K562 (cell line): Measurements from ENCODE around the gene PCDHA3. TPM values are rescaled to one million over a fixed set of nuclear protein-coding genes. Genes with fewer than 3 reads are reported as not detected.

Source experiments
- ATAC-seq: fragments of 200-7000 bp; cut with Tn5 transposase; 3 replicates; pipeline ENCODE4 v1.9.1; 2020; ENCODE audit warnings: moderate library complexity
- BruUV-seq: library from RNA; stranded (reverse); fragments of 400-500 nt; replicated peaks from 2 replicates; lab custom pipeline; 2021; lab: Mats Ljungman, UMichigan
- CTCF ChIA-PET: fragments of 300-600 bp; formaldehyde crosslinking; extraction: SDS; loops from one replicate; lab custom pipeline; 2021; ENCODE audit warnings: low intra/inter-chr PET ratio; lab: Yijun Ruan, JAX
- POLR2A ChIA-PET: fragments of 300-600, 350-650 bp; sonication (Branson Sonifier 250); formaldehyde crosslinking; extraction: SDS; loops from one replicate; lab custom pipeline; 2021; ENCODE audit warnings: antibody characterized with exemption, inconsistent platforms; lab: Yijun Ruan, JAX
- DNase-seq, 4 experiments: peaks; one replicate each; pipeline versions ENCODE4 v3.0.0 to v3.0.0-alpha.2; 2011 to 2018; ENCODE audit warnings: low spot score in 3 of 4, mixed read lengths in 3 of 4; ENCODE audit errors: extremely low read depth in 1 of 4
- FAIRE-seq: peaks from 2 replicates; lab custom pipeline; 2011; peaks lifted over from hg19 to GRCh38; lab: Jason Lieb, UNC
- H2AFZ ChIP-seq: 2 replicates; pipeline ENCODE4 v1.6.0; 2011; ENCODE audit warnings: low read depth, low read length, control low read depth, inconsistent platforms
- H3K27ac ChIP-seq: fragments of 200-600 bp; 3 replicates; pipeline ENCODE4 v1.8.0; 2011; ENCODE audit warnings: low read depth, mild to moderate bottlenecking, control low read depth, inconsistent platforms, low read length, moderate library complexity, mixed read lengths; ENCODE audit errors: extremely low read depth
- H3K27me3 ChIP-seq, 2 experiments: fragments of 300-600 bp in 1 of 2; 2 replicates in 1 of 2; 3 replicates in 1 of 2; pipeline versions ENCODE4 v1.6.0 to v1.8.0; 2011; ENCODE audit warnings: inconsistent platforms in 2 of 2, low read length in 2 of 2, mild to moderate bottlenecking in 1 of 2, mixed read lengths in 1 of 2, moderate library complexity in 1 of 2; ENCODE audit not compliant: control insufficient read depth in 2 of 2, insufficient read depth in 2 of 2
- H3K36me3 ChIP-seq: fragments of 300-600 bp; 3 replicates; pipeline ENCODE4 v1.8.0; 2011; ENCODE audit warnings: mild to moderate bottlenecking, low read length, inconsistent platforms; ENCODE audit not compliant: control insufficient read depth, insufficient read depth
- H3K4me1 ChIP-seq, 2 experiments: fragments of 200-600 bp in 1 of 2; replicated peaks in 1 of 2; 2 replicates in 1 of 2; 3 replicates in 1 of 2; pipeline versions ENCODE4 v1.5.1 to v1.8.0; 2011; ENCODE audit warnings: inconsistent platforms in 2 of 2, low read length in 2 of 2, mild to moderate bottlenecking in 1 of 2, mixed read lengths in 1 of 2, moderate library complexity in 1 of 2; ENCODE audit not compliant: control insufficient read depth in 2 of 2, insufficient read depth in 2 of 2
- H3K4me2 ChIP-seq: 2 replicates; pipeline ENCODE4 v1.6.1; 2011; ENCODE audit warnings: low read length, control low read depth, inconsistent platforms, mixed read lengths; ENCODE audit not compliant: insufficient read depth
- H3K4me3 ChIP-seq: fragments of 200-600 bp; sonication (generic), shearing (Covaris generic); 2 replicates; pipeline ENCODE4 v1.5.1; 2016; ENCODE audit warnings: control low read depth, inconsistent platforms
- H3K79me2 ChIP-seq: fragments of 200-600 bp; 3 replicates; pipeline ENCODE4 v1.8.0; 2011; ENCODE audit warnings: low read length, inconsistent platforms; ENCODE audit not compliant: control insufficient read depth, insufficient read depth
- H3K9ac ChIP-seq, 2 experiments: 2 replicates each; pipeline versions ENCODE4 v1.6.0 to v1.6.1; 2011; ENCODE audit warnings: low read depth in 2 of 2, low read length in 2 of 2, control low read depth in 1 of 2, inconsistent platforms in 1 of 2, mild to moderate bottlenecking in 1 of 2, mixed read lengths in 1 of 2; ENCODE audit not compliant: insufficient read depth in 1 of 2
- H3K9me1 ChIP-seq: one replicate; pipeline ENCODE4 v1.6.0; 2011; ENCODE audit warnings: inconsistent platforms, mild to moderate bottlenecking, low read length, moderate library complexity; ENCODE audit not compliant: control insufficient read depth, insufficient read depth
- H3K9me3 ChIP-seq: replicated peaks from 2 replicates; pipeline ENCODE4 v1.5.1; 2011; ENCODE audit warnings: low read depth, low read length, inconsistent platforms; ENCODE audit not compliant: control insufficient read depth, insufficient read depth
- H4K20me1 ChIP-seq: replicated peaks from 2 replicates; pipeline ENCODE4 v1.6.1; 2011; ENCODE audit warnings: low read length, inconsistent platforms, mixed read lengths; ENCODE audit not compliant: control insufficient read depth, insufficient read depth
- CHD2 ChIP-seq: IDR thresholded peaks from 2 replicates; pipeline ENCODE4 v1.6.1; 2011; ENCODE audit warnings: low read depth, low read length
- NONO ChIP-seq, 2 experiments: fragments of 200-400 bp in 1 of 2; fragments of 450-650 bp in 1 of 2; formaldehyde crosslinking in 1 of 2; IDR thresholded peaks; 2 replicates each; pipeline ENCODE4 v1.6.1; 2017; ENCODE audit warnings: low read depth in 2 of 2, mild to moderate bottlenecking in 2 of 2, moderate library complexity in 2 of 2, low read length in 1 of 2
- ZNF174 ChIP-seq: fragments of 250-450 bp; sonication (Bioruptor Pico); IDR thresholded peaks from 2 replicates; pipeline ENCODE4 v1.4.0; 2020; ENCODE audit warnings: mild to moderate bottlenecking
- WGBS: fragments of 100-300 bp; shearing (Covaris generic); methylation state at CpG from one replicate; pipeline ENCODE4 v1.1.6; 2016; ENCODE audit warnings: low coverage, mixed read lengths; ENCODE audit not compliant: insufficient coverage; ENCODE audit errors: missing lambda C conversion rate; 5-methylcytosine and 5-hydroxymethylcytosine counted together
- in situ Hi-C: fragments of 300-500 bp; cut with MboI; formaldehyde crosslinking; loops from 4 replicates; pipeline ENCODE4 v1.15.0; 2018; ENCODE audit warnings: inconsistent platforms, mixed read lengths
- intact Hi-C: fragments of 100-400 bp; cut with micrococcal nuclease; formaldehyde crosslinking; loops from 2 replicates; pipeline ENCODE4 v1.14.2; 2022
- polyA plus RNA-seq, 8 experiments: library from polyadenylated mRNA; depleted of rRNA in 4 of 8; stranded (reverse) in 5 of 8; unstranded in 3 of 8; fragments of >200 nt; fragmentation: Nextera tagmentation in 2 of 8; fragmentation: Illumina TruSeq in 1 of 8; extraction: Ambion mirVana in 2 of 8; extraction: Trizol in 1 of 8; gene quantifications; 2 replicates each; pipeline versions ENCODE4 v1.2.1 to v1.2.3, GENCODE V29; 2011 to 2014; ENCODE audit warnings: inconsistent platforms in 1 of 8, missing spikeins in 1 of 8
- total RNA-seq, 7 experiments: library from RNA; depleted of rRNA in 6 of 7; stranded (reverse); fragments of >200 nt in 6 of 7; fragmentation: Illumina TruSeq in 2 of 7; extraction: Trizol in 2 of 7; gene quantifications; 2 replicates each; pipeline versions ENCODE4 v1.2.1 to v1.2.3, GENCODE V29; 2011 to 2021; ENCODE audit warnings: low replicate concordance in 1 of 7
- TF ChIP-seq, protein P1 (sequence below): fragments of 450-650 bp; IDR thresholded peaks from 2 replicates; pipeline ENCODE4 v1.6.1; 2017; ENCODE audit warnings: antibody characterized with exemption, mild to moderate bottlenecking
- TF ChIP-seq, protein P2 (sequence below): fragments of 450-650 bp; formaldehyde crosslinking; IDR thresholded peaks from 2 replicates; pipeline ENCODE4 v1.4.0; 2020; ENCODE audit warnings: mild to moderate bottlenecking, moderate library complexity

Gene PCDHA3
- total and polyA plus RNA-seq, 9 of the 15 experiments (the other 6 are each of a cell fraction or from before 2014, with no cell fraction given): not detected

DNA sequence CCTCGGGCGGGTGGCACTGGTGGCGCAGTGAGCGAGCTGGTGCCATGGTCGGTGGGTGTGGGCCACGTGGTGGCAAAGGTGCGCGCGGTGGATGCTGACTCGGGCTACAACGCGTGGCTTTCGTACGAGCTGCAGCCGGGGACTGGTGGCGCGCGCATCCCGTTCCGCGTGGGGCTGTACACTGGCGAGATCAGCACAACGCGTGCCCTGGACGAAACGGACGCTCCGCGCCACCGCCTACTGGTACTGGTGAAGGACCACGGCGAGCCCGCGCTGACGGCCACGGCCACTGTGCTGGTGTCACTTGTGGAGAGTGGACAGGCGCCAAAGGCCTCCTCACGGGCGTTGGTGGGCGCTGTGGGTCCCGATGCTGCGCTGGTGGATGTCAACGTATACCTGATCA is 8.0 kb downstream of the PCDHA3 start:
- Histone ChIP-seq H3K27ac (no peak overlapping the region), H3K27me3 (no peaks in the 10 kb centered on the region), H3K4me3 (no peak overlapping the region), H3K4me1 (peaks cover 0 to 5% of the 10 kb centered on the region in 2 experiments; a peak in 2 of 5 replicates), H3K9me3 (no peaks in the 10 kb centered on the region; the same call in 1 of the 2 replicates), H3K36me3 (no peaks in the 10 kb centered on the region), H3K9me1 (no peaks in the 10 kb centered on the region), H3K9ac (no peak overlapping the region), H4K20me1 (no peaks in the 10 kb centered on the region), H3K4me2 (no peak overlapping the region), H3K79me2 (no peaks in the 10 kb centered on the region), H2AFZ (no peak overlapping the region)
- ATAC-seq (no peak), FAIRE-seq (no peak), DNase-seq (no peak)
- POLR2A ChIA-PET: no interaction called here
- 39% methylated on average over 32 of the region's 43 CpGs for WGBS
- intact Hi-C loops: no loop called here
- TF ChIP-seq, protein P1, sequence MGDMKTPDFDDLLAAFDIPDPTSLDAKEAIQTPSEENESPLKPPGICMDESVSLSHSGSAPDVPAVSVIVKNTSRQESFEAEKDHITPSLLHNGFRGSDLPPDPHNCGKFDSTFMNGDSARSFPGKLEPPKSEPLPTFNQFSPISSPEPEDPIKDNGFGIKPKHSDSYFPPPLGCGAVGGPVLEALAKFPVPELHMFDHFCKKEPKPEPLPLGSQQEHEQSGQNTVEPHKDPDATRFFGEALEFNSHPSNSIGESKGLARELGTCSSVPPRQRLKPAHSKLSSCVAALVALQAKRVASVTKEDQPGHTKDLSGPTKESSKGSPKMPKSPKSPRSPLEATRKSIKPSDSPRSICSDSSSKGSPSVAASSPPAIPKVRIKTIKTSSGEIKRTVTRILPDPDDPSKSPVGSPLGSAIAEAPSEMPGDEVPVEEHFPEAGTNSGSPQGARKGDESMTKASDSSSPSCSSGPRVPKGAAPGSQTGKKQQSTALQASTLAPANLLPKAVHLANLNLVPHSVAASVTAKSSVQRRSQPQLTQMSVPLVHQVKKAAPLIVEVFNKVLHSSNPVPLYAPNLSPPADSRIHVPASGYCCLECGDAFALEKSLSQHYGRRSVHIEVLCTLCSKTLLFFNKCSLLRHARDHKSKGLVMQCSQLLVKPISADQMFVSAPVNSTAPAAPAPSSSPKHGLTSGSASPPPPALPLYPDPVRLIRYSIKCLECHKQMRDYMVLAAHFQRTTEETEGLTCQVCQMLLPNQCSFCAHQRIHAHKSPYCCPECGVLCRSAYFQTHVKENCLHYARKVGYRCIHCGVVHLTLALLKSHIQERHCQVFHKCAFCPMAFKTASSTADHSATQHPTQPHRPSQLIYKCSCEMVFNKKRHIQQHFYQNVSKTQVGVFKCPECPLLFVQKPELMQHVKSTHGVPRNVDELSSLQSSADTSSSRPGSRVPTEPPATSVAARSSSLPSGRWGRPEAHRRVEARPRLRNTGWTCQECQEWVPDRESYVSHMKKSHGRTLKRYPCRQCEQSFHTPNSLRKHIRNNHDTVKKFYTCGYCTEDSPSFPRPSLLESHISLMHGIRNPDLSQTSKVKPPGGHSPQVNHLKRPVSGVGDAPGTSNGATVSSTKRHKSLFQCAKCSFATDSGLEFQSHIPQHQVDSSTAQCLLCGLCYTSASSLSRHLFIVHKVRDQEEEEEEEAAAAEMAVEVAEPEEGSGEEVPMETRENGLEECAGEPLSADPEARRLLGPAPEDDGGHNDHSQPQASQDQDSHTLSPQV: no peak
- TF ChIP-seq, protein P2, sequence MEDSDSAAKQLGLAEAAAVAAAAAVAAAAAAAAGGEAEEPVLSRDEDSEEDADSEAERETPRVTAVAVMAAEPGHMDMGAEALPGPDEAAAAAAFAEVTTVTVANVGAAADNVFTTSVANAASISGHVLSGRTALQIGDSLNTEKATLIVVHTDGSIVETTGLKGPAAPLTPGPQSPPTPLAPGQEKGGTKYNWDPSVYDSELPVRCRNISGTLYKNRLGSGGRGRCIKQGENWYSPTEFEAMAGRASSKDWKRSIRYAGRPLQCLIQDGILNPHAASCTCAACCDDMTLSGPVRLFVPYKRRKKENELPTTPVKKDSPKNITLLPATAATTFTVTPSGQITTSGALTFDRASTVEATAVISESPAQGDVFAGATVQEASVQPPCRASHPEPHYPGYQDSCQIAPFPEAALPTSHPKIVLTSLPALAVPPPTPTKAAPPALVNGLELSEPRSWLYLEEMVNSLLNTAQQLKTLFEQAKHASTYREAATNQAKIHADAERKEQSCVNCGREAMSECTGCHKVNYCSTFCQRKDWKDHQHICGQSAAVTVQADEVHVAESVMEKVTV (CRISPR knock-in tag): no peak
- TF ChIP-seq CHD2 (no peak), NONO (IDR thresholded peaks at IDR 0.05; ENCODE audit: low read depth in 2 of 2, low read length in 1 of 2) (no peak), ZNF174 (CRISPR knock-in tag) (no peak)
- in situ Hi-C loops: no loop called here
- BruUV-seq: no TSS peak
- CTCF ChIA-PET: no interaction called here
